Bronchial epithelial cell (primary cell): ENCODE measurements around the gene ABCC1. TPM values are rescaled to one million over a fixed set of nuclear protein-coding genes. Genes with fewer than 3 reads are reported as not detected.

Experiments
- DNase-seq: peaks from one replicate; pipeline ENCODE4 v3.0.0-alpha.2; 2010; ENCODE audit warnings: low read depth
- FAIRE-seq: peaks from 2 replicates; lab custom pipeline; 2011; peaks lifted over from hg19 to GRCh38; lab: Jason Lieb, UNC
- H3K27me3 ChIP-seq: 2 replicates; pipeline ENCODE4 v1.5.1; 2011; ENCODE audit warnings: low read length; ENCODE audit not compliant: control insufficient read depth, insufficient read depth
- H3K36me3 ChIP-seq: 2 replicates; pipeline ENCODE4 v1.5.1; 2011; ENCODE audit warnings: low read length; ENCODE audit not compliant: control insufficient read depth, insufficient read depth
- H3K4me3 ChIP-seq: 2 replicates; pipeline ENCODE4 v1.5.1; 2011; ENCODE audit warnings: mild to moderate bottlenecking, low read depth, low read length, control low read depth
- CTCF ChIP-seq: IDR thresholded peaks from 2 replicates; pipeline ENCODE4 v1.5.1; 2011; ENCODE audit warnings: mild to moderate bottlenecking, moderate library complexity, low read length, control low read depth, inconsistent platforms; ENCODE audit not compliant: insufficient read depth, severe bottlenecking
- total RNA-seq: library from RNA; depleted of rRNA; stranded (reverse); fragments of >200 nt; gene quantifications from 2 replicates; pipeline ENCODE4 v1.2.1, GENCODE V29; 2014

The ABCC1 gene
- total RNA-seq, 1 donor from 2014 or later = 31.3 TPM

GRCh38 chr16:16073891-16074881 lies 124.8 kb downstream of the ABCC1 start:
- TF ChIP-seq CTCF = no peak
- Histone ChIP-seq H3K36me3 (peaks cover 33% of the 10 kb centered on the region), H3K4me3 (no peak overlapping the region), H3K27me3 (no peaks in the 10 kb centered on the region)
- DNase-seq (no peak), FAIRE-seq (no peak)

GRCh38 chr16:16075488-16076422 lies 126.3 kb downstream of the ABCC1 start:
- TF ChIP-seq CTCF = no peak
- no peaks in the 10 kb centered on the region for H3K27me3 ChIP-seq
- DNase-seq (no peak), FAIRE-seq (peak; percentile 55)
- H3K36me3 ChIP-seq = peaks cover 40% of the 10 kb centered on the region
- H3K4me3 ChIP-seq = no peak overlapping the region

GRCh38 chr16:16076423-16076813 lies 127.0 kb downstream of the ABCC1 start:
- DNase-seq (no peak), FAIRE-seq (no peak)
- TF ChIP-seq CTCF = no peak
- peaks cover 39% of the 10 kb centered on the region for H3K36me3 ChIP-seq
- no peaks in the 10 kb centered on the region for H3K27me3 ChIP-seq
- H3K4me3 ChIP-seq = no peak overlapping the region

GRCh38 chr16:16080465-16081065 lies 131.1 kb downstream of the ABCC1 start:
- FAIRE-seq (no peak), DNase-seq (no peak)
- no peak for TF ChIP-seq CTCF
- H3K4me3 ChIP-seq = no peak overlapping the region
- H3K36me3 ChIP-seq = peaks cover 45% of the 10 kb centered on the region
- no peaks in the 10 kb centered on the region for H3K27me3 ChIP-seq

- Histone ChIP-seq H3K27me3 (no peaks in the 10 kb centered on the region), H3K4me3 (no peak overlapping the region), H3K36me3 (peaks cover 50% of the 10 kb centered on the region)
- FAIRE-seq (no peak), DNase-seq (no peak)
- no peak for TF ChIP-seq CTCF
Observed at GRCh38 chr16:16081141-16081540, 131.7 kb downstream of the ABCC1 start.
